ENCODE results near the gene KCNG2. TPM values are rescaled to one million over a fixed set of nuclear protein-coding genes. Genes with fewer than 3 reads are reported as not detected.

KCNG2 gene
- total and polyA plus RNA-seq, 2 donors (not counting 1 experiment from before 2014, with no cell fraction given): not detected

- Histone ChIP-seq H2AFZ (ENCODE audit: insufficient read depth, low read depth, low read length, poor library complexity, severe bottlenecking) (no peak overlapping the region), H3K4me1 (ENCODE audit: control insufficient read depth in 2 of 2, insufficient read depth in 2 of 2, low read length in 2 of 2) (peaks cover 19 to 32% of the 10 kb centered on the region in 2 donors), H3K4me2 (replicated peaks; ENCODE audit: low read depth, low read length, poor library complexity, severe bottlenecking) (peak overlapping the region; percentile 70), H3K36me3 (replicated peaks in 1 of 2; ENCODE audit: control extremely low read depth in 1 of 2, control insufficient read depth in 1 of 2, extremely low read depth in 1 of 2, insufficient read depth in 2 of 2, low read length in 1 of 2) (no peaks in the 10 kb centered on the region), H3K27me3 (replicated peaks in 1 of 4; ENCODE audit: control extremely low read depth in 1 of 4, control insufficient read depth in 3 of 4, insufficient read depth in 4 of 4, low read length in 3 of 4) (peaks cover 0 to 69% (median 27%) of the 10 kb centered on the region in 4 experiments), H3K4me3 (ENCODE audit: control extremely low read depth in 1 of 5, extremely low read depth in 1 of 5, insufficient read depth in 1 of 5, low read depth in 2 of 5, low read length in 4 of 5) (no peak overlapping the region), H3K27ac (ENCODE audit: low read length in 2 of 2) (no peak overlapping the region), H3K9me3 (ENCODE audit: control extremely low read depth in 1 of 3, control insufficient read depth in 2 of 3, insufficient read depth in 1 of 3, low read length in 2 of 3) (peaks cover 0 to 32% (median 0%) of the 10 kb centered on the region in 3 donors), H4K20me1 (ENCODE audit: control insufficient read depth, insufficient read depth, low read length, poor library complexity, severe bottlenecking) (no peaks in the 10 kb centered on the region), H3K79me2 (ENCODE audit: control insufficient read depth, insufficient read depth, low read length) (no peaks in the 10 kb centered on the region), H3K9ac (ENCODE audit: low read length) (no peak overlapping the region)
- WGBS (ENCODE audit: insufficient coverage): 84% methylated on average over 13 of the region's 16 CpGs
- peaks cover 23% of the 10 kb centered on the region for H3K4me1 Mint-ChIP-seq
- DNase-seq (no peak), ATAC-seq (ENCODE audit: low read depth) (no peak)
- H3K9me3 Mint-ChIP-seq (ENCODE audit: insufficient read depth): no peaks in the 10 kb centered on the region
- no peak overlapping the region for H3K4me3 Mint-ChIP-seq
- ChIA-PET POLR2A (no interaction called here), CTCF (no interaction called here)
- TF ChIP-seq EZH2 (IDR thresholded peaks at IDR 0.05; ENCODE audit: borderline replicate concordance, insufficient read depth, low read depth, low read length, poor library complexity, severe bottlenecking): no peak
- no peak for TF ChIP-seq CTCF (IDR thresholded peaks at IDR 0.05)
- peaks cover 64% of the 10 kb centered on the region for H3K27me3 Mint-ChIP-seq
- H3K27ac Mint-ChIP-seq: no peak overlapping the region
- intact Hi-C loops (cut with micrococcal nuclease): no loop called here
These were observed 10.2 kb upstream of the KCNG2 start for GRCh38 chr18:79787527-79787864.

- Histone ChIP-seq H3K9ac (ENCODE audit: low read length) (no peak overlapping the region), H4K20me1 (ENCODE audit: control insufficient read depth, insufficient read depth, low read length, poor library complexity, severe bottlenecking) (no peaks in the 10 kb centered on the region), H3K4me2 (replicated peaks; ENCODE audit: low read depth, low read length, poor library complexity, severe bottlenecking) (peak overlapping the region; percentile 70), H3K9me3 (ENCODE audit: control extremely low read depth in 1 of 3, control insufficient read depth in 2 of 3, insufficient read depth in 1 of 3, low read length in 2 of 3) (peaks cover 0 to 34% (median 0%) of the 10 kb centered on the region in 3 donors), H3K36me3 (replicated peaks in 1 of 2; ENCODE audit: control extremely low read depth in 1 of 2, control insufficient read depth in 1 of 2, extremely low read depth in 1 of 2, insufficient read depth in 2 of 2, low read length in 1 of 2) (no peaks in the 10 kb centered on the region), H3K27ac (ENCODE audit: low read length in 2 of 2) (no peak overlapping the region), H2AFZ (ENCODE audit: insufficient read depth, low read depth, low read length, poor library complexity, severe bottlenecking) (peak overlapping the region; percentile 28), H3K4me3 (ENCODE audit: control extremely low read depth in 1 of 5, extremely low read depth in 1 of 5, insufficient read depth in 1 of 5, low read depth in 2 of 5, low read length in 4 of 5) (no peak overlapping the region), H3K4me1 (ENCODE audit: control insufficient read depth in 2 of 2, insufficient read depth in 2 of 2, low read length in 2 of 2) (peaks cover 25 to 38% of the 10 kb centered on the region in 2 donors), H3K27me3 (replicated peaks in 1 of 4; ENCODE audit: control extremely low read depth in 1 of 4, control insufficient read depth in 3 of 4, insufficient read depth in 4 of 4, low read length in 3 of 4) (peaks cover 0 to 71% (median 27%) of the 10 kb centered on the region in 4 experiments), H3K79me2 (ENCODE audit: control insufficient read depth, insufficient read depth, low read length) (no peaks in the 10 kb centered on the region)
- WGBS (ENCODE audit: insufficient coverage): 14% methylated on average over 106 of the region's 106 CpGs
- intact Hi-C loops (cut with micrococcal nuclease): no loop called here
- no peak for DNase-seq
- H3K4me3 Mint-ChIP-seq: no peak overlapping the region
- no peak overlapping the region for H3K27ac Mint-ChIP-seq
- TF ChIP-seq EZH2 (IDR thresholded peaks at IDR 0.05; ENCODE audit: borderline replicate concordance, insufficient read depth, low read depth, low read length, poor library complexity, severe bottlenecking): no peak
- no peak for TF ChIP-seq CTCF (IDR thresholded peaks at IDR 0.05)
- no peak for ATAC-seq (ENCODE audit: low read depth)
- H3K27me3 Mint-ChIP-seq: peaks cover 66% of the 10 kb centered on the region
- POLR2A ChIA-PET: no interaction called here
- H3K9me3 Mint-ChIP-seq (ENCODE audit: insufficient read depth): no peaks in the 10 kb centered on the region
- CTCF ChIA-PET: no interaction called here
- peaks cover 28% of the 10 kb centered on the region for H3K4me1 Mint-ChIP-seq
These were observed 9.6 kb upstream of the KCNG2 start for GRCh38 chr18:79787865-79788733.
